Breast epithelium (tissue), 4 donors: ENCODE results near the gene EVA1A. TPM values are rescaled to one million over a fixed set of nuclear protein-coding genes. Genes with fewer than 3 reads are reported as not detected.

Source experiments
- DNase-seq, 2 donors: peaks; one replicate each; pipeline ENCODE4 v3.0.0-alpha.2; 2019; ENCODE audit warnings: low spot score in 2 of 2
- H3K27ac ChIP-seq, 2 donors: fragments of 200-600 bp; sonication (generic) in 1 of 2; one replicate each; pipeline ENCODE4 v1.5.1; 2016 to 2019; ENCODE audit warnings: mild to moderate bottlenecking in 1 of 2
- H3K27me3 ChIP-seq, 2 donors: fragments of 200-600 bp; sonication (generic) in 1 of 2; one replicate each; pipeline versions ENCODE4 v1.5.1 to v1.6.0; 2017 to 2019; ENCODE audit warnings: control low read depth in 1 of 2, mild to moderate bottlenecking in 1 of 2
- H3K36me3 ChIP-seq: fragments of 200-600 bp; one replicate; pipeline ENCODE4 v1.5.1; 2019
- H3K4me1 ChIP-seq, 2 donors: fragments of 200-600 bp; sonication (generic); one replicate each; pipeline ENCODE4 v1.5.1; 2016 to 2019; ENCODE audit warnings: control low read depth in 1 of 2
- H3K4me3 ChIP-seq, 3 donors: fragments of 200-600 bp; sonication (generic); 1 replicate in 2 of 3; 2 replicates in 1 of 3; pipeline ENCODE4 v1.5.1; 2016 to 2019; ENCODE audit warnings: mild to moderate bottlenecking in 3 of 3, moderate library complexity in 2 of 3
- H3K9me3 ChIP-seq, 2 donors: fragments of 200-600 bp; sonication (generic) in 1 of 2; one replicate each; pipeline ENCODE4 v1.5.1; 2016 to 2019; ENCODE audit warnings: control low read depth in 1 of 2
- POLR2A ChIP-seq: fragments of 450-650 bp; IDR thresholded peaks from one replicate; pipeline ENCODE4 v1.6.1; 2016; ENCODE audit warnings: antibody characterized with exemption, mild to moderate bottlenecking, moderate library complexity
- POLR2AphosphoS5 ChIP-seq, 3 donors: sonication (generic); formaldehyde crosslinking; IDR thresholded peaks; one replicate each; pipeline ENCODE4 v1.6.1; 2017; ENCODE audit warnings: antibody characterized with exemption in 3 of 3
- intact Hi-C: fragments of 100-400 bp; cut with DNase I; formaldehyde crosslinking; loops from one replicate; pipeline ENCODE4 v1.15.1; 2023; ENCODE audit warnings: low total_unique reads
- total RNA-seq, 3 donors: library from RNA; depleted of rRNA; stranded (reverse); fragments of >200 nt; gene quantifications; one replicate each; pipeline ENCODE4 v1.1.0, GENCODE V29; 2016
- TF ChIP-seq, protein P1 (sequence below), 3 donors: fragments of 450-650 bp; IDR thresholded peaks; one replicate each; pipeline ENCODE4 v1.5.1; 2016 to 2017; ENCODE audit warnings: antibody characterized with exemption in 3 of 3, mild to moderate bottlenecking in 3 of 3, moderate library complexity in 3 of 3

Gene EVA1A
- total RNA-seq, 3 donors from 2014 or later = 5.2 to 10.4 TPM; not detected in 1

DNA sequence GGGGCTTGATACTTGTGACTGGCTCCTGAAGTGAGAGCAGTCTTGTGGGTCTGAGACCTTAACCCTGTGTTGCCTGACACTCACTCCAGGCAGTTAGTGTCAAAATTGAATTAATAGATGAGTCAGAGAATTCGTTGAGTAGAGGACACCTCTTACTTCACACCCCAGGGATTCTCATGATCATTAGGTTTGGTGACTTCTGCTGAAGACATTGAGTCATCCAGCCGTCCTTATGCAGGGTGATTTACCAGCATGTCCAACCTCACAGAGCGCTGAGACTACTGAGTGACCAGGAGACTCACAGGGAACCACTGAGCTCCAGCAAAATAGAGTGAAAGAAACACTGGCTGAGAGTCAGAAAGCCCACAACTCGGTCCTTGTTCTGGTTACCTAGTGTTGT, 36.0 kb upstream of the EVA1A start:
- TF ChIP-seq, protein P1, sequence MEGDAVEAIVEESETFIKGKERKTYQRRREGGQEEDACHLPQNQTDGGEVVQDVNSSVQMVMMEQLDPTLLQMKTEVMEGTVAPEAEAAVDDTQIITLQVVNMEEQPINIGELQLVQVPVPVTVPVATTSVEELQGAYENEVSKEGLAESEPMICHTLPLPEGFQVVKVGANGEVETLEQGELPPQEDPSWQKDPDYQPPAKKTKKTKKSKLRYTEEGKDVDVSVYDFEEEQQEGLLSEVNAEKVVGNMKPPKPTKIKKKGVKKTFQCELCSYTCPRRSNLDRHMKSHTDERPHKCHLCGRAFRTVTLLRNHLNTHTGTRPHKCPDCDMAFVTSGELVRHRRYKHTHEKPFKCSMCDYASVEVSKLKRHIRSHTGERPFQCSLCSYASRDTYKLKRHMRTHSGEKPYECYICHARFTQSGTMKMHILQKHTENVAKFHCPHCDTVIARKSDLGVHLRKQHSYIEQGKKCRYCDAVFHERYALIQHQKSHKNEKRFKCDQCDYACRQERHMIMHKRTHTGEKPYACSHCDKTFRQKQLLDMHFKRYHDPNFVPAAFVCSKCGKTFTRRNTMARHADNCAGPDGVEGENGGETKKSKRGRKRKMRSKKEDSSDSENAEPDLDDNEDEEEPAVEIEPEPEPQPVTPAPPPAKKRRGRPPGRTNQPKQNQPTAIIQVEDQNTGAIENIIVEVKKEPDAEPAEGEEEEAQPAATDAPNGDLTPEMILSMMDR (IDR thresholded peaks at IDR 0.05) = no peak
- TF ChIP-seq POLR2AphosphoS5 (IDR thresholded peaks at IDR 0.05) (no peak), POLR2A (no peak)
- H3K4me3 ChIP-seq = no peak overlapping the region
- H3K27me3 ChIP-seq = no peaks in the 10 kb centered on the region
- no peaks in the 10 kb centered on the region for H3K4me1 ChIP-seq
- no peak overlapping the region for H3K27ac ChIP-seq
- H3K36me3 ChIP-seq = no peaks in the 10 kb centered on the region
- intact Hi-C loops = no loop called here
- no peaks in the 10 kb centered on the region for H3K9me3 ChIP-seq
- no peak for DNase-seq

DNA sequence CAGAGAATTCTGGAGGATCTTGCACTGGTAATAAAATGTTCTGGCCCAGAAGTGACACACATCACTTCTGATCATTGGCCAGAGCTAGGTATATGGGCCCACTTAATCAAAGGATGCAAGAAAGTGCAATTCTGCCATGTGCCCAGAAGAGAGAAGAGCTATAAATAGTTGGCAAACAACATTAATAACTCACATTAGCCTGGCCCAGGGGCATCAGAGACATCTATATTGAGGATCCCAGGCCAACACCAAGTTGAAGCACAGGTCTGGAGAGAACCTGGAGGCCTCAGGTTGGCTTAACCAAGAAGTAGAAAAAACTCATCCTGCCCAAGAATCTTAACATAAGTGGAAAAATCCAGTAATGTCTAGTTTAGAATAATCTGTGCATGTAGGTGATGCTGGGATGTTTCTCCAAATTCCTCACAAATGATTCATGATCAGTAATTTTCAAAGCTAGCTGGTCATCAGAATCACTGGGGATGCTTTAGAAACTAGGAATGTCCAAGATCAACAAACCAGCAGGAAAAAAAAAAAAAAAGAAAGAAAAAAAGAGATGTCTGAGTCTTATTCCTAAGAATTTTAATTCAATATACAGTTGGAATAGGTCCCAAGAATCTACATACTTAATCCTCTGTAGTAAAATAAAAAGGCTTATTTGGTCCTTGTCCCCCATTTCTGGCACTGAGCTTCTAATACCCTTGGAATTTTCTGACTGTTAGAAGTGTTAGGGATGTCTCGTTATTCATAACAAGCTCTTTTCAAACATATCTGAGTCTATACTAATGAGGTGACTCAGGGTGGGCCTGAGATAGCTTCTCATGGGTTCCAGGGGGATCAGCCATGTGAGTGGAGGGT, 35.0 kb upstream of the EVA1A start:
- Histone ChIP-seq H3K9me3 (no peaks in the 10 kb centered on the region), H3K4me1 (no peaks in the 10 kb centered on the region), H3K27ac (no peak overlapping the region), H3K4me3 (no peak overlapping the region), H3K36me3 (no peaks in the 10 kb centered on the region), H3K27me3 (no peaks in the 10 kb centered on the region)
- DNase-seq = no peak
- TF ChIP-seq POLR2AphosphoS5 (IDR thresholded peaks at IDR 0.05) (no peak), POLR2A (no peak)
- TF ChIP-seq, protein P1 (IDR thresholded peaks at IDR 0.05) = no peak
- intact Hi-C loops = no loop called here

DNA sequence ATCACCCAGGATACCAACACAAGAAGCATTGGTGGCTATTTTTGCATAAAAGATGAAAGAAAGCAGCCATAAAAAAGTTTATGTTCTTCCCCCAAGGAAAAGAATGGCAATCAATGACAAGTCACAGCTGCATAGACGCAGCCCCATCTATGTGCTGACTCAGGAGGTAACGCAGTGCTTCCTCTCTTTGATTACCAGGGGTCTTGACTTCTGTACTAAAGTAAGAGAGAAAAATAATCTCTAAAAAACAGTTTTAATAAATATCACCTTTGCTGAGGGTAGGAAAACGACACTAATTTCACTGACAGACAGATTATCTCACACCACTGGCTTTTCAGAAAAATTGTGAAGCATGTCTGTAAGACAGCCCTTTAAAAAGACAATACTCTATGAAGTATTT, 33.9 kb upstream of the EVA1A start:
- Histone ChIP-seq H3K4me3 (no peak overlapping the region), H3K27ac (no peak overlapping the region), H3K36me3 (no peaks in the 10 kb centered on the region), H3K27me3 (no peaks in the 10 kb centered on the region), H3K4me1 (no peaks in the 10 kb centered on the region), H3K9me3 (no peaks in the 10 kb centered on the region)
- no peak for DNase-seq
- intact Hi-C loops = no loop called here
- TF ChIP-seq, protein P1 (IDR thresholded peaks at IDR 0.05) = no peak
- TF ChIP-seq POLR2A (no peak), POLR2AphosphoS5 (IDR thresholded peaks at IDR 0.05) (no peak)

DNA sequence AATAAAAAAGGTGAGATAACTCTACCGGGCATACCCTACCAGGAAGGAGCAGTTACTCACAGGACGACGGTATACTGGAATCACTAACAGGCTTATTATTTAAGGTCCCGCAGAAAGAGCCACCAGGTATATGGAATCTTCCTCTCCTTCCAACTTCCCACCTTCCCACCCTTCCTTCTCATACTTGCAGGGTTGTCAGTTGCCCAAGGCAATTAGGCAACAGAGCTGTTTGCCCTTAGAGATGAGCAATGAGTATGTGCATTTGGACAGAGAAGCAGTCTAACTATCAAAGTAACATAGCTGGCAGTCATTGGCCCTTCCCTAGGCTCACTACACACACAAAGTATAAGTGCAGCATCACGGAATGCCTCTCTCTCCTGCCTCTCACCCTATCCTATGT, 32.1 kb upstream of the EVA1A start:
- Histone ChIP-seq H3K9me3 (no peaks in the 10 kb centered on the region), H3K27ac (peak overlapping the region in 1 of 2 donors; percentile 30), H3K27me3 (no peaks in the 10 kb centered on the region), H3K4me1 (no peaks in the 10 kb centered on the region), H3K4me3 (no peak overlapping the region), H3K36me3 (no peaks in the 10 kb centered on the region)
- TF ChIP-seq, protein P1 (IDR thresholded peaks at IDR 0.05) = no peak
- TF ChIP-seq POLR2AphosphoS5 (IDR thresholded peaks at IDR 0.05) (no peak), POLR2A (no peak)
- intact Hi-C loops = no loop called here
- no peak for DNase-seq

DNA sequence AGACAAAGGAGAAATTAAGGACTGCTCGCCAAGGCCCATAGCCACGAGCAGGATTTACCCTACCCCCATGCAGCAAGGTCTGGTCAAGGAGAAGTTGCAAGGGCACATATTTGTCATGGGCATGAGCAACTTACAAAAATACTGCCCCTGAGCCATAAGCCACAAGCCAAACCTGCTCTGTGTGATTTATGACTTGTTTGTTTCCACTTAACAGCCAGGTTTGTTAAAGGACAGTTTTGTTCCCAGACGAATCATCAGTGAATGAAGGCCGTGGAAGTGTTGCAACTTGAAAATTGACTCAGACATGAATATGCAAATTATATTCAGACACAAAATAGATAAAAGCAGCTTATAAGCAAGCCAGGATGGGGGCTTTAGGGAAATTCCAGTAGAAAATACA, 31.3 kb upstream of the EVA1A start:
- DNase-seq = peak in 1 of 2 donors; percentile 60
- no peak for TF ChIP-seq POLR2A
- peak in 2 of 3 donors; percentile 50 to 56 for TF ChIP-seq POLR2AphosphoS5 (IDR thresholded peaks at IDR 0.05)
- TF ChIP-seq, protein P1 (IDR thresholded peaks at IDR 0.05) = no peak
- Histone ChIP-seq H3K4me3 (no peak overlapping the region), H3K36me3 (no peaks in the 10 kb centered on the region), H3K27me3 (no peaks in the 10 kb centered on the region), H3K27ac (peak overlapping the region in 1 of 2 donors; percentile 30), H3K4me1 (no peaks in the 10 kb centered on the region), H3K9me3 (no peaks in the 10 kb centered on the region)
- intact Hi-C loops = no loop called here
